GM18520 (cell line): ENCODE results near the gene MAP2K2.
"Not testable (repeated sequence)": the region's sequence is repeated elsewhere in the genome, so short reads cannot be mapped to it uniquely, and the experiment has no call there.

Experiments
- ATAC-seq: cut with Tn5 transposase; IDR thresholded peaks from one replicate; pipeline ENCODE4 v1.9.1; 2021; ENCODE audit not compliant: unreplicated experiment

MAP2K2 gene

GRCh38 chr19:4130744-4131438, 7.0 kb upstream of the MAP2K2 start:
- no peak for ATAC-seq

- ATAC-seq = not testable (repeated sequence)
Observed at GRCh38 chr19:4129050-4129449, 5.1 kb upstream of the MAP2K2 start.

GRCh38 chr19:4127322-4127721, 3.4 kb upstream of the MAP2K2 start:
- ATAC-seq = not testable (repeated sequence)

- no peak for ATAC-seq
Observed at GRCh38 chr19:4124638-4125037, 716 bp upstream of the MAP2K2 start.

GRCh38 chr19:4122480-4122879, 1.4 kb downstream of the MAP2K2 start:
- no peak for ATAC-seq

GRCh38 chr19:4121815-4122214, 2.1 kb downstream of the MAP2K2 start:
- ATAC-seq = no peak

GRCh38 chr19:4121273-4121612, 2.7 kb downstream of the MAP2K2 start:
- ATAC-seq = no peak

GRCh38 chr19:4120559-4121272, 3.2 kb downstream of the MAP2K2 start:
- ATAC-seq = no peak

GRCh38 chr19:4119763-4120162, 4.2 kb downstream of the MAP2K2 start:
- no peak for ATAC-seq

- ATAC-seq = no peak
Observed at GRCh38 chr19:4115818-4116385, 8.0 kb downstream of the MAP2K2 start.

GRCh38 chr19:4115050-4115817, 8.7 kb downstream of the MAP2K2 start:
- ATAC-seq = peak; percentile 54

- ATAC-seq = no peak
Observed at GRCh38 chr19:4114181-4114580, 9.7 kb downstream of the MAP2K2 start.

GRCh38 chr19:4113398-4114088, 10.4 kb downstream of the MAP2K2 start:
- no peak for ATAC-seq

GRCh38 chr19:4112367-4112766, 11.6 kb downstream of the MAP2K2 start:
- no peak for ATAC-seq

GRCh38 chr19:4109626-4109945, 14.3 kb downstream of the MAP2K2 start:
- ATAC-seq = no peak

GRCh38 chr19:4108767-4109625, 14.9 kb downstream of the MAP2K2 start:
- ATAC-seq = peak; percentile 53

GRCh38 chr19:4103080-4103433, 20.9 kb downstream of the MAP2K2 start:
- ATAC-seq = no peak

- ATAC-seq = no peak
Observed at GRCh38 chr19:4102339-4103079, 21.4 kb downstream of the MAP2K2 start.

GRCh38 chr19:4101496-4101770, 22.5 kb downstream of the MAP2K2 start:
- ATAC-seq = no peak
